A549 (cell line): ENCODE results near the gene CAP2. TPM values are rescaled to one million over a fixed set of nuclear protein-coding genes. Genes with fewer than 3 reads are reported as not detected.

Experiments
- ATAC-seq, 2 experiments: fragments of 200-7000 bp in 1 of 2; fragments of >200 bp in 1 of 2; cut with Nextera tagmentation in 1 of 2; cut with Tn5 transposase in 1 of 2; 3 replicates each; pipeline versions ENCODE4 v1.8.0 to v1.9.1; 2018 to 2020; ENCODE audit warnings: mild to moderate bottlenecking in 1 of 2, moderate library complexity in 1 of 2
- CTCF ChIA-PET: fragments of 300-600 bp; sonication (Branson Sonifier 250); formaldehyde crosslinking; extraction: SDS; loops from one replicate; lab custom pipeline; 2021; ENCODE audit warnings: antibody characterized with exemption, inconsistent platforms; lab: Yijun Ruan, JAX
- POLR2A ChIA-PET: fragments of 350-600 bp; formaldehyde crosslinking; extraction: SDS; loops from one replicate; lab custom pipeline; 2021; ENCODE audit warnings: antibody characterized with exemption, inconsistent platforms; lab: Yijun Ruan, JAX
- DNase-seq, 2 experiments: peaks; one replicate each; pipeline versions ENCODE4 v3.0.0 to v3.0.0-alpha.2; 2011 to 2016; ENCODE audit warnings: low read depth in 1 of 2, low spot score in 1 of 2
- FAIRE-seq: peaks from 2 replicates; lab custom pipeline; 2011; peaks lifted over from hg19 to GRCh38; lab: Jason Lieb, UNC
- H3K27ac ChIP-seq, 2 experiments: fragments of >200 bp; sonication (Bioruptor Twin); formaldehyde crosslinking; 3 replicates each; pipeline ENCODE4 v1.5.1; 2016 to 2017
- H3K4me1 ChIP-seq: fragments of >200 bp; sonication (Bioruptor Twin); formaldehyde crosslinking; 3 replicates; pipeline ENCODE4 v1.6.1; 2016
- H3K4me2 ChIP-seq: fragments of >200 bp; sonication (Bioruptor Twin); formaldehyde crosslinking; 3 replicates; pipeline ENCODE4 v1.6.1; 2016
- H3K4me3 ChIP-seq: fragments of >200 bp; sonication (Bioruptor Twin); formaldehyde crosslinking; 3 replicates; pipeline ENCODE4 v1.5.1; 2016
- H3K9me3 ChIP-seq: fragments of >200 bp; sonication (Bioruptor Twin); formaldehyde crosslinking; 3 replicates; pipeline ENCODE4 v1.6.1; 2016
- ATOH8 ChIP-seq: fragments of 250-450 bp; sonication (Bioruptor Pico); IDR thresholded peaks from 2 replicates; pipeline ENCODE4 v1.5.0; 2020; ENCODE audit warnings: low read depth, mild to moderate bottlenecking, moderate library complexity
- CBX2 ChIP-seq: fragments of 200-600 bp; sonication (generic); IDR thresholded peaks from 2 replicates; pipeline ENCODE4 v1.6.1; 2016; ENCODE audit warnings: low read depth, mild to moderate bottlenecking, borderline replicate concordance
- CHD2 ChIP-seq: fragments of 150-350 bp; IDR thresholded peaks from 2 replicates; pipeline ENCODE4 v1.6.1; 2014; ENCODE audit warnings: low read length; ENCODE audit not compliant: partially characterized antibody
- CHD4 ChIP-seq: fragments of 200-600 bp; sonication (generic); IDR thresholded peaks from 2 replicates; pipeline ENCODE4 v1.6.1; 2016; ENCODE audit warnings: antibody characterized with exemption, mild to moderate bottlenecking, borderline replicate concordance
- EHF ChIP-seq: fragments of 250-450 bp; sonication (Bioruptor Pico); IDR thresholded peaks from 2 replicates; pipeline ENCODE4 v1.5.0; 2020; ENCODE audit warnings: mild to moderate bottlenecking
- EHMT2 ChIP-seq: fragments of 200-600 bp; sonication (generic); IDR thresholded peaks from 2 replicates; pipeline ENCODE4 v1.6.1; 2016; ENCODE audit warnings: antibody characterized with exemption, low read depth, mild to moderate bottlenecking, moderate library complexity
- FOSB ChIP-seq: fragments of 250-450 bp; sonication (Bioruptor Pico); IDR thresholded peaks from 2 replicates; pipeline ENCODE4 v1.5.0; 2020; ENCODE audit warnings: mild to moderate bottlenecking, moderate library complexity
- FOXS1 ChIP-seq: fragments of 250-450 bp; sonication (Bioruptor Pico); IDR thresholded peaks from 2 replicates; pipeline ENCODE4 v1.5.0; 2020; ENCODE audit warnings: mild to moderate bottlenecking, moderate library complexity
- MAFK ChIP-seq: fragments of 450-650 bp; IDR thresholded peaks from 2 replicates; pipeline ENCODE4 v1.6.1; 2014; ENCODE audit not compliant: partially characterized antibody
- NFE2L2 ChIP-seq: fragments of 150-350 bp; conservative IDR thresholded peaks from 2 replicates; pipeline ENCODE4 v1.6.1; 2014; ENCODE audit warnings: low read length
- NR3C1 ChIP-seq: fragments of >200 bp; sonication (Bioruptor Twin); formaldehyde crosslinking; IDR thresholded peaks from 3 replicates; pipeline ENCODE4 v1.6.1; 2017
- PHF8 ChIP-seq: fragments of 200-600 bp; sonication (generic); IDR thresholded peaks from 2 replicates; pipeline ENCODE4 v1.6.1; 2016; ENCODE audit warnings: low read depth, mild to moderate bottlenecking, antibody characterized with exemption, moderate library complexity, borderline replicate concordance
- RARB ChIP-seq: fragments of 250-450 bp; sonication (Bioruptor Pico); IDR thresholded peaks from 2 replicates; pipeline ENCODE4 v1.8.0; 2021; ENCODE audit warnings: mild to moderate bottlenecking, moderate library complexity
- RCOR1 ChIP-seq: fragments of 150-350 bp; IDR thresholded peaks from 2 replicates; pipeline ENCODE4 v1.6.1; 2014; ENCODE audit warnings: antibody characterized with exemption, low read length, low read depth
- REST ChIP-seq: fragments of 200-600 bp; sonication (generic); IDR thresholded peaks from 2 replicates; pipeline ENCODE4 v1.6.1; 2016; ENCODE audit warnings: antibody characterized with exemption, mild to moderate bottlenecking, moderate library complexity
- RFX5 ChIP-seq: fragments of 450-650 bp; IDR thresholded peaks from 2 replicates; pipeline ENCODE4 v1.7.1; 2014; ENCODE audit warnings: antibody characterized with exemption, mild to moderate bottlenecking, moderate library complexity
- SMC3 ChIP-seq: fragments of >200 bp; sonication (Bioruptor Twin); formaldehyde crosslinking; IDR thresholded peaks from 3 replicates; pipeline ENCODE4 v1.6.1; 2018; ENCODE audit warnings: inconsistent platforms
- TFCP2L1 ChIP-seq: fragments of 250-450 bp; sonication (Bioruptor Pico); IDR thresholded peaks from 2 replicates; pipeline ENCODE4 v1.5.0; 2021; ENCODE audit warnings: mild to moderate bottlenecking
- USF2 ChIP-seq: fragments of 450-650 bp; IDR thresholded peaks from 2 replicates; pipeline ENCODE4 v1.6.1; 2014; ENCODE audit warnings: antibody characterized with exemption
- ZC3H11A ChIP-seq: fragments of 450-650 bp; IDR thresholded peaks from 2 replicates; pipeline ENCODE4 v1.6.1; 2014; ENCODE audit warnings: antibody characterized with exemption, mild to moderate bottlenecking
- ZFP36 ChIP-seq: fragments of 450-650 bp; IDR thresholded peaks from 2 replicates; pipeline ENCODE4 v1.6.1; 2014; ENCODE audit warnings: borderline replicate concordance; ENCODE audit not compliant: partially characterized antibody
- ZNF302 ChIP-seq: fragments of 250-450 bp; sonication (Bioruptor Pico); IDR thresholded peaks from 2 replicates; pipeline ENCODE4 v1.9.0; 2021; ENCODE audit warnings: inconsistent platforms, mild to moderate bottlenecking, moderate library complexity
- ZSCAN20 ChIP-seq: fragments of 250-450 bp; sonication (Bioruptor Pico); IDR thresholded peaks from 2 replicates; pipeline ENCODE4 v1.8.0; 2022; ENCODE audit warnings: mild to moderate bottlenecking, moderate library complexity
- WGBS: methylation state at CpG from one replicate; pipeline ENCODE4 v1.1.6; 2017; ENCODE audit errors: missing lambda C conversion rate; 5-methylcytosine and 5-hydroxymethylcytosine counted together
- polyA plus RNA-seq, 4 experiments: library from polyadenylated mRNA; depleted of rRNA in 3 of 4; stranded (reverse); fragments of >200 nt; fragmentation: RNase III in 1 of 4; extraction: RNeasy Plus Mini Kit Qiagen cat#74134 plus additional on column Dnase treatment in 1 of 4; gene quantifications; 2 replicates in 3 of 4; 3 replicates in 1 of 4; pipeline ENCODE4 v1.2.3, GENCODE V29; 2011 to 2017
- TF ChIP-seq, protein P1 (sequence below): IDR thresholded peaks from 2 replicates; pipeline ENCODE4 v1.6.1; 2012; ENCODE audit warnings: low read depth, borderline replicate concordance
- TF ChIP-seq, protein P2 (sequence below): fragments of >200 bp; sonication (Bioruptor Twin); formaldehyde crosslinking; IDR thresholded peaks from 3 replicates; pipeline ENCODE4 v1.6.1; 2016

The CAP2 gene
- polyA plus RNA-seq, 2 of the 4 experiments (the other 2 are of a cell fraction): 27.2 to 43.3 TPM

DNA sequence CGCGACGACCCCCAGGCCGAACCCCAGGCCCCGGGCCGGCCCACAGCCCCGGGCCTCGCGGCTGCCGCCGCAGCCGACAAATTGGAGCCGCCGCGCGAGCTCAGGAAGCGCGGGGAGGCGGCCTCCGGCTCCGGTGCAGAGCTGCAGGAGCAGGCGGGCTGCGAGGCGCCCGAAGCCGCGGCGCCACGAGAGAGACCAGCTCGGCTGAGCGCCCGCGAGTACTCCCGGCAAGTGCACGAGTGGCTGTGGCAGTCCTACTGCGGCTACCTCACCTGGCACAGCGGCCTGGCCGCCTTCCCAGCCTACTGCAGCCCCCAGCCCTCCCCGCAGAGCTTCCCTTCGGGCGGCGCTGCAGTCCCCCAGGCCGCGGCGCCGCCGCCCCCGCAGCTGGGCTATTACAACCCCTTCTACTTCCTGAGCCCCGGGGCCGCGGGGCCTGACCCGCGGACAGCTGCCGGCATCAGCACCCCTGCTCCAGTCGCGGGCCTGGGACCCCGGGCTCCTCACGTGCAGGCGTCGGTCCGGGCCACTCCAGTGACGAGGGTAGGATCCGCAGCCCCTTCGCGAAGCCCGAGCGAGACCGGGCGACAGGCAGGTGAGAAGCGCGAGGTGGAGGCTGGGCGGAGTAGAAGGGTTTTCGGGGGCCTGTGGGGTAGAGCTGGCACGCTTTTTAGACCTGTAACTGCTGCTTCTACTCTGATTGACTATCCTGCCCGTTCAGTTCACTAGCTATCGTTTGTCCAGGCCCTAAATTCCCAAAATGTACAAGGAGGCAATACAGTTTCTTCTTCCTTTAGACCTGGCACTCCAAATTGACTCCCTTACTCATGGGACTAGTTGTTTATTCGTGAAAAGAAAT, 207.4 kb downstream of the CAP2 start:
- DNase-seq: no peak
- Histone ChIP-seq H3K4me2 (peak overlapping the region; percentile 80), H3K9me3 (no peaks in the 10 kb centered on the region), H3K4me1 (peaks cover 21% of the 10 kb centered on the region; the same call in 2 of the 3 replicates), H3K27ac (peak overlapping the region; percentile 69 to 92)
- peak; percentile 73 for ATAC-seq
- POLR2A ChIA-PET: interaction anchor here (1.0 kb wide), 1 partner anchor 11 kb away, joined by 8 read pairs; no protein-coding TSS in a partner anchor
- no peak for TF ChIP-seq EHF (CRISPR knock-in tag)
- TF ChIP-seq RFX5: no peak
- TF ChIP-seq, protein P1, sequence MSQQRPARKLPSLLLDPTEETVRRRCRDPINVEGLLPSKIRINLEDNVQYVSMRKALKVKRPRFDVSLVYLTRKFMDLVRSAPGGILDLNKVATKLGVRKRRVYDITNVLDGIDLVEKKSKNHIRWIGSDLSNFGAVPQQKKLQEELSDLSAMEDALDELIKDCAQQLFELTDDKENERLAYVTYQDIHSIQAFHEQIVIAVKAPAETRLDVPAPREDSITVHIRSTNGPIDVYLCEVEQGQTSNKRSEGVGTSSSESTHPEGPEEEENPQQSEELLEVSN: 0 out of 2 replicates have a peak, but pooled peaks have one; percentile 13
- TF ChIP-seq NR3C1: no peak
- no peak for TF ChIP-seq FOSB (CRISPR knock-in tag)
- TF ChIP-seq FOXS1 (CRISPR knock-in tag): no peak
- no peak for TF ChIP-seq MAFK
- TF ChIP-seq PHF8: peak; percentile 39
- no peak for TF ChIP-seq ZNF302 (CRISPR knock-in tag)
- no peak for TF ChIP-seq CBX2
- TF ChIP-seq, all 56 proteins: peak for 2
- WGBS: 17% methylated on average over 11 of the region's 77 CpGs
- H3K4me3 ChIP-seq: peak overlapping the region; percentile 99
- no peak for FAIRE-seq
- CTCF ChIA-PET: interaction anchor here (0.9 to 1.4 kb wide), 2 partner anchors 11 to 12 kb away, joined by 3 read pairs; no protein-coding TSS in a partner anchor

DNA sequence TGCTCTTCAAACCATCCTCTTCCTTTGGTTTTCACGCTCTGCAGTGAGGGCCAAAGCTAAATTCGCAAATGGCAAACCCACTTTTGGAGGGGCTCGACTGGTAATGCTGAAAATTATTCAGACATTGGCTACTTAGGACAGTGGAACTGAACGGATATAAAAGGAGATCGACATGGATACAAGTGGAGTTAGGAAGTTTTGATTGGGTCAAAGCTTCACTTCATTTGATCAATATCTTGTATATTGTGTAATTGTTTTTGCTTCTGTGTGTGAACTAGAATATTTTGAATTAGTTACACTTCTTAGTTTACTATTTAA, 207.9 kb downstream of the CAP2 start:
- no peak for ATAC-seq
- 71% methylated on average over 5 of the region's 5 CpGs for whole genome bisulfite sequencing
- H3K4me2 ChIP-seq: peak overlapping the region; percentile 80

More for the DNA sequence above, 207.9 kb downstream of the CAP2 start:
- H3K9me3 ChIP-seq: no peaks in the 10 kb centered on the region
- no peak for TF ChIP-seq RCOR1
- TF ChIP-seq ZC3H11A: no peak
- TF ChIP-seq USF2: no peak
- TF ChIP-seq TFCP2L1: no peak
- no peak for TF ChIP-seq ZSCAN20 (CRISPR knock-in tag)
- TF ChIP-seq ZFP36: no peak
- no peak for TF ChIP-seq SMC3
- TF ChIP-seq CHD4: no peak
- TF ChIP-seq CHD2: no peak
- TF ChIP-seq, protein P2, sequence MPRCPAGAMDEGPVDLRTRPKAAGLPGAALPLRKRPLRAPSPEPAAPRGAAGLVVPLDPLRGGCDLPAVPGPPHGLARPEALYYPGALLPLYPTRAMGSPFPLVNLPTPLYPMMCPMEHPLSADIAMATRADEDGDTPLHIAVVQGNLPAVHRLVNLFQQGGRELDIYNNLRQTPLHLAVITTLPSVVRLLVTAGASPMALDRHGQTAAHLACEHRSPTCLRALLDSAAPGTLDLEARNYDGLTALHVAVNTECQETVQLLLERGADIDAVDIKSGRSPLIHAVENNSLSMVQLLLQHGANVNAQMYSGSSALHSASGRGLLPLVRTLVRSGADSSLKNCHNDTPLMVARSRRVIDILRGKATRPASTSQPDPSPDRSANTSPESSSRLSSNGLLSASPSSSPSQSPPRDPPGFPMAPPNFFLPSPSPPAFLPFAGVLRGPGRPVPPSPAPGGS: no peak
- no peak for TF ChIP-seq RARB (CRISPR knock-in tag)
- no peak for TF ChIP-seq REST
- no peak for TF ChIP-seq EHMT2
- TF ChIP-seq ATOH8 (CRISPR knock-in tag): no peak
- TF ChIP-seq NFE2L2: no peak
- TF ChIP-seq, all 56 proteins: peak for 0
- H3K4me3 ChIP-seq: peak overlapping the region; percentile 99
- H3K27ac ChIP-seq: peak overlapping the region in 1 of 2 experiments; percentile 92; a peak in 4 of 6 replicates
- FAIRE-seq: no peak
- DNase-seq: no peak
- POLR2A ChIA-PET: no interaction called here
- CTCF ChIA-PET: interaction anchor here (0.9 kb wide), 1 partner anchor 10 kb away, joined by 3 read pairs; no protein-coding TSS in a partner anchor
- H3K4me1 ChIP-seq: peaks cover 21% of the 10 kb centered on the region; the same call in 2 of the 3 replicates
